Psoas muscle (tissue), 8 donors: Measurements from ENCODE around the gene ADAT2. TPM values are rescaled to one million over a fixed set of nuclear protein-coding genes. Genes with fewer than 3 reads are reported as not detected.

Experiments used
- ATAC-seq, 4 donors: fragments of 200-7000 bp; cut with Tn5 transposase; one replicate each; pipeline ENCODE4 v1.9.1; 2020; ENCODE audit warnings: moderate library complexity in 3 of 4, mild to moderate bottlenecking in 2 of 4
- DNase-seq, 2 donors: peaks; one replicate each; pipeline ENCODE4 v3.0.0-alpha.2; 2020
- H3K27ac ChIP-seq: fragments of 200-600 bp; one replicate; pipeline ENCODE4 v1.8.0; 2022
- H3K27me3 ChIP-seq, 3 donors: fragments of 200-600 bp in 1 of 3; one replicate each; pipeline versions ENCODE4 v1.6.1 to v1.8.0; 2013 to 2022; ENCODE audit warnings: low read length in 2 of 3, mild to moderate bottlenecking in 2 of 3, moderate library complexity in 1 of 3; ENCODE audit not compliant: insufficient read depth in 3 of 3
- H3K36me3 ChIP-seq, 2 donors: fragments of 200-600 bp in 1 of 2; one replicate each; pipeline versions ENCODE4 v1.6.1 to v1.8.0; 2013 to 2022; ENCODE audit warnings: low read depth in 1 of 2, mild to moderate bottlenecking in 1 of 2, moderate library complexity in 1 of 2; ENCODE audit not compliant: insufficient read depth in 1 of 2
- H3K4me1 ChIP-seq: fragments of 200-600 bp; one replicate; pipeline ENCODE4 v1.8.0; 2022
- H3K4me3 ChIP-seq: fragments of 200-600 bp; one replicate; pipeline ENCODE4 v1.8.0; 2022; ENCODE audit warnings: mild to moderate bottlenecking
- H3K9me3 ChIP-seq: fragments of 200-600 bp; one replicate; pipeline ENCODE4 v1.8.0; 2022
- WGBS, 3 donors: extraction: QIAGEN DNeasy Blood & Tissue Kit; methylation state at CpG; one replicate each; pipeline versions ENCODE4 v1.1.6 to v1.1.7; 2013; 5-methylcytosine and 5-hydroxymethylcytosine counted together
- intact Hi-C, 2 donors: fragments of 100-400 bp; cut with DNase I; formaldehyde crosslinking; loops; one replicate each; pipeline versions ENCODE4 v1.11.0 to v1.14.2; 2022
- polyA plus RNA-seq, 3 donors: library from polyadenylated mRNA; stranded (reverse); fragments of 200-250 nt; gene quantifications; one replicate each; pipeline ENCODE4 v1.2.3, GENCODE V29; 2013
- total RNA-seq, 4 donors: library from RNA; stranded (reverse); fragmentation: NEBNext Ultra II Directional in 2 of 4; extraction: Animal tissue kit (Norgen Biotek cat#: 25700) in 2 of 4; gene quantifications; one replicate each; pipeline versions ENCODE4 v1.2.1 to v1.2.4, GENCODE V29; 2021 to 2023
- TF ChIP-seq, protein P1 (sequence below): fragments of 200-600 bp; IDR thresholded peaks from one replicate; pipeline ENCODE4 v1.8.0; 2022; ENCODE audit warnings: antibody characterized with exemption
- donor health status: healthy with polysubstance abuse.
- donor health status: DM: no; HTN: no; CAD: no; lungs with moderate emphysema.
- donor health status: Bipolar disorder and iron deficiency.
- donor health status: healthy.
- donor health status: DM: yes; HTN: yes; CAD: no.
- donor health status: DM: no; HTN: no; CAD: no.
- donor health status: DM: no; HTN: no; CAD: no.
- donor health status: DM: yes; HTN: yes; CAD: no.

Gene ADAT2
- total and polyA plus RNA-seq, 7 donors = 0.55 to 2.6 (median 1.6) TPM

DNA sequence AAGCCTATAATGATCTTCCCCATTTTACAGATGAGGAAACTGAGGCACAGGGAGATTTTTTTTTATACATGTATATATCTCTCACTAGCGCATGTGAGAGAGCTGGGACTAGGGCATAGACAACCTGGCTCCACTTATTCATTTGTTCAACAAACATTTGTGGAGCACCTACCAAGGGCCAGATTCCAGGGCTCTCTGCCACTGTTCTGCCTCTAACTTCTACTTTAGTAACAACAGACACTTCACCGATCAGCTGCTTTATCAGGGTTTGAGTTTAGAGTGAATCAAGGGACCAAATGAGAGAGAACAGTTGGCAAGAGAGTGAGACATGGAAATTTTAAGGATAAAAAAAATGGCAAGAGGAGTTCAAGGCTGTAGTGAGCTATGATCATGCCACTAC lies 7.4 kb downstream of the ADAT2 start:
- Histone ChIP-seq H3K27me3 (no peaks in the 10 kb centered on the region), H3K9me3 (no peaks in the 10 kb centered on the region), H3K36me3 (peaks cover 0 to 25% of the 10 kb centered on the region in 2 donors), H3K4me1 (no peaks in the 10 kb centered on the region), H3K27ac (no peak overlapping the region), H3K4me3 (no peak overlapping the region)
- ATAC-seq (no peak), DNase-seq (no peak)
- TF ChIP-seq, protein P1, sequence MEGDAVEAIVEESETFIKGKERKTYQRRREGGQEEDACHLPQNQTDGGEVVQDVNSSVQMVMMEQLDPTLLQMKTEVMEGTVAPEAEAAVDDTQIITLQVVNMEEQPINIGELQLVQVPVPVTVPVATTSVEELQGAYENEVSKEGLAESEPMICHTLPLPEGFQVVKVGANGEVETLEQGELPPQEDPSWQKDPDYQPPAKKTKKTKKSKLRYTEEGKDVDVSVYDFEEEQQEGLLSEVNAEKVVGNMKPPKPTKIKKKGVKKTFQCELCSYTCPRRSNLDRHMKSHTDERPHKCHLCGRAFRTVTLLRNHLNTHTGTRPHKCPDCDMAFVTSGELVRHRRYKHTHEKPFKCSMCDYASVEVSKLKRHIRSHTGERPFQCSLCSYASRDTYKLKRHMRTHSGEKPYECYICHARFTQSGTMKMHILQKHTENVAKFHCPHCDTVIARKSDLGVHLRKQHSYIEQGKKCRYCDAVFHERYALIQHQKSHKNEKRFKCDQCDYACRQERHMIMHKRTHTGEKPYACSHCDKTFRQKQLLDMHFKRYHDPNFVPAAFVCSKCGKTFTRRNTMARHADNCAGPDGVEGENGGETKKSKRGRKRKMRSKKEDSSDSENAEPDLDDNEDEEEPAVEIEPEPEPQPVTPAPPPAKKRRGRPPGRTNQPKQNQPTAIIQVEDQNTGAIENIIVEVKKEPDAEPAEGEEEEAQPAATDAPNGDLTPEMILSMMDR = no peak
- WGBS, 3 donors = 93 to 95% (median 95%) methylated on average over 2 of the region's 2 CpGs
- intact Hi-C loops = no loop called here

DNA sequence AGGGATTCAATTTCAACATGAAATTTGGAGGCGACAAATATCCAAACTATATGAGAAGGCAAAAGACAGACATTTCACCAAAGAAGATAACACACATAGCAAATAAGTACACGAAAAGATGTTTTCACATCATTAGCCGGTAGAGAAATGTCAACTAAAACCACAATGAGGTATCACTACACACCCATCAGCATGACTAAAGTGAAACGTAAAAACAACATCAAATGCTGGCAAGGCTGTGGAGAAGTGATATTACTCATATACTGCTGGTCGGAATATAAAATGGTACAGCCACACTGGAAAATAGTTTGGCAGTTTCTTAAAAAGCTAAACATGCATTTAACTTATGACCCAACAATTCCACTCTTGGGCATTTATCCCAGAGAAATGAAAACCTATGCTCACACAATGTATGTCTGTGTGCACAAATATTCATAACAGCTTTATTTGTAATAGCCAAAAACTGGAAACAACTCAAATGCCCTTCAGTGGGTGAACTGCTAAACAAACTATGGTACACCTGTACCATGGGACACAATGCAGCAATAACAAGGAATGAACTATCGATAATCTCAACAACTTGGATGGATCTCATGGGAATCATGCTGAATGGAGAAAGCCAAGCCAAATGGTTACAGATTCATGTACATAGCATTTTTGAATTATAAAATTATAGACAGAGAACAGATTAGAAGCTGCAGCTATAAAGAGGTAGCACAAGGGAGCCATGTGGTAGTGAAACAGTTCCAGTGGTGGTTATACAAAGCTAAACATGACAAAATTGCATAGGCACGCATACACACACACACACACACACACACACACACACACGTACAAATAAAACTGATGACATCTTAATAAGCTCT lies 8.6 kb downstream of the ADAT2 start:
- peaks cover 0 to 35% of the 10 kb centered on the region in 2 donors for H3K36me3 ChIP-seq
- no peak for ATAC-seq
- TF ChIP-seq, protein P1 = no peak
- no peak overlapping the region for H3K27ac ChIP-seq
- no peaks in the 10 kb centered on the region for H3K4me1 ChIP-seq
- no peak overlapping the region for H3K4me3 ChIP-seq
- no peak for DNase-seq
- WGBS, 3 donors = 89 to 94% (median 90%) methylated on average over 8 of the region's 8 CpGs
- intact Hi-C loops = no loop called here
- no peaks in the 10 kb centered on the region for H3K9me3 ChIP-seq
- no peaks in the 10 kb centered on the region for H3K27me3 ChIP-seq

DNA sequence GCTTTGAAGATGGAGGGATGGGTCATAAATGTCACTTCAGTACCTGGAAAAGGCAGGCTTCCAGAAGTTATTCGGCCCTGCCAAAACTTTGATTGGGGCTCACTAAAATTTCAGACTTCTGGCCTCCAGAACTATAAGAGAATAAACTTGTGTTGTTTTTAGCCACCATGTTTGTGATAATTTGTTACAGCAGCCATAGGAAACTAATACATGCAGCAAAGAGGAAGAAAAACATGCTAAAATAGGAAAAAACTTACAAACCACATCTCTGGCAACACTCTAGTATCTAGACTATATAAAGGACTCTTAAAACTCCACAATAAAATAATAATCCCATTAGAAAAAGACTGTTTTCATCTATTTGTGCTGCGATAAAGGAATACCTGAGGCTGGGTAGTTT lies 9.5 kb downstream of the ADAT2 start:
- DNase-seq (no peak), ATAC-seq (no peak)
- 98 to 99% (median 99%) methylated on average over 2 of the region's 2 CpGs for WGBS, 3 donors
- TF ChIP-seq, protein P1 = no peak
- H3K27me3 ChIP-seq = no peaks in the 10 kb centered on the region
- no peaks in the 10 kb centered on the region for H3K9me3 ChIP-seq
- no peak overlapping the region for H3K4me3 ChIP-seq
- H3K36me3 ChIP-seq = peaks cover 0 to 44% of the 10 kb centered on the region in 2 donors
- no peak overlapping the region for H3K27ac ChIP-seq
- intact Hi-C loops = no loop called here
- no peaks in the 10 kb centered on the region for H3K4me1 ChIP-seq

DNA sequence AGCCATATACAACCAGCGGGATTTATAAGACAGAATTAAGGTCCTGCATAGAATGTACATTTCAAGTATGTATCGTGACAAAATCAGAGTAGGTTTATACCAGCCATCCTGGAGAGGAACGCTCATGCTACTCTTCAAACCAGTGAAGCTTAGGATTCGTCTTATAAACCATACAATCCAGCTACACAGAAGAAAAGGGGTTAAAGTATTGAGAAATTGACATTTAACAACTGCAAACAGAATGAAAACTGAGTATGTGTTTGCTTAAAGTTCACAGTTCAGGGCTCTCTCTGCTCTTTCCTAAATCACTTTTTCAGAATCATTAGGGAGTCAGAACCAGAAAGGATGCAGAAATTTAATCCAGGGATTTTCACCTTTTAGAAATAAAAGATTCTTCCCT lies 17.9 kb downstream of the ADAT2 start:
- H3K4me1 ChIP-seq = no peaks in the 10 kb centered on the region
- TF ChIP-seq, protein P1 = no peak
- no peak overlapping the region for H3K4me3 ChIP-seq
- ATAC-seq (no peak), DNase-seq (no peak)
- WGBS, 3 donors = 94 to 97% (median 95%) methylated on average over 4 of the region's 4 CpGs
- intact Hi-C loops = loop anchor here in 1 of 2 donors (5.0 kb wide), 1 partner anchor 750 kb away; no protein-coding TSS in a partner anchor
- no peaks in the 10 kb centered on the region for H3K9me3 ChIP-seq
- H3K36me3 ChIP-seq = peaks cover 0 to 44% of the 10 kb centered on the region in 2 donors
- H3K27me3 ChIP-seq = no peaks in the 10 kb centered on the region
- no peak overlapping the region for H3K27ac ChIP-seq
